ENCODE results near the gene COL9A3.

COL9A3 gene

GRCh38 chr20:62834967-62835730 lies 18.3 kb downstream of the COL9A3 start:
- DNase-seq = no peak
- H3K27me3 ChIP-seq (ENCODE audit: insufficient read depth, low read depth, severe bottlenecking) = no peaks in the 10 kb centered on the region

GRCh38 chr20:62835931-62836861 lies 19.3 kb downstream of the COL9A3 start:
- peaks cover 2% of the 10 kb centered on the region; the same call in 1 of the 2 replicates for H3K36me3 ChIP-seq
- DNase-seq = no peak
- TF ChIP-seq CTCF (IDR thresholded peaks at IDR 0.05; ENCODE audit: low read depth, low read length) = no peak
- no peak overlapping the region for H3K27ac ChIP-seq
- H3K9me3 ChIP-seq (ENCODE audit: severe bottlenecking) = no peaks in the 10 kb centered on the region
- no peak overlapping the region for H3K4me3 ChIP-seq (ENCODE audit: low read depth, low read length)
- H3K27me3 ChIP-seq (ENCODE audit: insufficient read depth, low read depth, severe bottlenecking) = no peaks in the 10 kb centered on the region

More at GRCh38 chr20:62834967-62835730, 18.3 kb downstream of the COL9A3 start:
- Histone ChIP-seq H3K9me3 (ENCODE audit: severe bottlenecking) (no peaks in the 10 kb centered on the region), H3K4me3 (ENCODE audit: low read depth, low read length) (no peak overlapping the region), H3K27ac (no peak overlapping the region), H3K36me3 (no peaks in the 10 kb centered on the region)
- TF ChIP-seq CTCF (IDR thresholded peaks at IDR 0.05; ENCODE audit: low read depth, low read length) = no peak

- Histone ChIP-seq H3K36me3 (peaks cover 2% of the 10 kb centered on the region), H3K4me3 (ENCODE audit: low read depth, low read length) (no peak overlapping the region), H3K27me3 (ENCODE audit: insufficient read depth, low read depth, severe bottlenecking) (no peaks in the 10 kb centered on the region), H3K27ac (no peak overlapping the region), H3K9me3 (ENCODE audit: severe bottlenecking) (no peaks in the 10 kb centered on the region)
- TF ChIP-seq CTCF (IDR thresholded peaks at IDR 0.05; ENCODE audit: low read depth, low read length) = no peak
- no peak for DNase-seq
Measured at GRCh38 chr20:62836967-62837490, 20.2 kb downstream of the COL9A3 start.

- H3K27ac ChIP-seq = no peak overlapping the region
- no peak for TF ChIP-seq CTCF (IDR thresholded peaks at IDR 0.05; ENCODE audit: low read depth, low read length)
- peaks cover 2% of the 10 kb centered on the region for H3K36me3 ChIP-seq
- DNase-seq = no peak
- H3K9me3 ChIP-seq (ENCODE audit: severe bottlenecking) = no peaks in the 10 kb centered on the region
- no peak overlapping the region for H3K4me3 ChIP-seq (ENCODE audit: low read depth, low read length)
- no peaks in the 10 kb centered on the region for H3K27me3 ChIP-seq (ENCODE audit: insufficient read depth, low read depth, severe bottlenecking)
Measured at GRCh38 chr20:62837790-62838127, 20.9 kb downstream of the COL9A3 start.

- H3K27me3 ChIP-seq (ENCODE audit: insufficient read depth, low read depth, severe bottlenecking) = no peaks in the 10 kb centered on the region
- H3K4me3 ChIP-seq (ENCODE audit: low read depth, low read length) = no peak overlapping the region
- peaks cover 2% of the 10 kb centered on the region for H3K36me3 ChIP-seq
- no peak overlapping the region for H3K27ac ChIP-seq
- H3K9me3 ChIP-seq (ENCODE audit: severe bottlenecking) = no peaks in the 10 kb centered on the region
- TF ChIP-seq CTCF (IDR thresholded peaks at IDR 0.05; ENCODE audit: low read depth, low read length) = no peak
- no peak for DNase-seq
Measured at GRCh38 chr20:62838128-62838891, 21.5 kb downstream of the COL9A3 start.
